ENCODE measurements around the gene ADAMTS13.
"Not testable (repeated sequence)": the region's sequence is repeated elsewhere in the genome, so short reads cannot be mapped to it uniquely, and the experiment has no call there.

The ADAMTS13 gene

DNA sequence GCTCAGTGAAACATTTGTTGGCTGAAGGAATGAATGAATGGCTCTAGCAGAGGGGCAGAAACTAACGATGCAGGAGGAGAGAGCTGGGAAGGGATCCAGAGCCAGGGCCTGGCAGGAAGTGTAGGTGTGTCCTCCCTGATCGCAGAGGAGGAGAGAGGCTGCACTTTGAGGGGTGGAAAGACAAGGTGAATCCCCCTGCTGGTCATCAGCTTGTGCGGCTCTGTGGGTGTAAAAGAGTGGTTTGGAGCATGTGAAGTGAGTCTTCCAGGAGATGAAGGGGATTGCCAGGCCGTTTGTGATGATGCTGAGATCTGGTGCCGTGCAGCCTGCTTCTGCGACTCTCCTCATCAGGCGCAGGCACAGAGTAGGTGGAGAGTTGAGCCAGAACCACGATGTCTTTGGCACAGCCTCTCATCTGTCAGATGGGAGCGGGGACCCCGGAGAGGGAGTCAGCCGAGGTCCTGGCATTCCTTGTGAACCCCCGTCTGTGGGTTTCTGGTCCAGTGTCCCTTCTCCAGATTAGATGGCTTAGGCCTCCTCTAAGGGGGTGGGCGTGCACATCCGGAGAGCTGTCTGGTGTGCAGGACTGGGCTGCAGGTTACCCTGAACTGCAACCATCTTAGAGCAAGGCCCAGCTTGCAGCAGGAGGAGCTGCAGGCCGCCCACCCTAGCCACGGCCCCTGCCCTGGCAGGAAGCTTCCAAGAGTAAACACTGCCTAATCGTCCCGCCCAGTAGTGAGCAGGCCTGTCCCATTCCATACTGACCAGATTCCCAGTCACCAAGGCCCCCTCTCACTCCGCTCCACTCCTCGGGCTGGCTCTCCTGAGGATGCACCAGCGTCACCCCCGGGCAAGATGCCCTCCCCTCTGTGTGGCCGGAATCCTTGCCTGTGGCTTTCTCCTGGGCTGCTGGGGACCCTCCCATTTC, at the start of gene ADAMTS13:
TSS of gene ADAMTS13 (plus strand) at position 753 of the 928 bp plus-strand sequence. CDS start at position 830, 77 bp downstream.
- no peaks in the 10 kb centered on the region for H3K27me3 ChIP-seq (ENCODE audit: control insufficient read depth, insufficient read depth, low read length)
- H3K4me1 ChIP-seq (ENCODE audit: control insufficient read depth, low read depth, low read length) = peaks cover 5% of the 10 kb centered on the region
- no peak within 1 kb of the TSS for H3K9ac ChIP-seq (ENCODE audit: low read length)
- H3K4me3 ChIP-seq (ENCODE audit: low read length) = no peak within 1 kb of the TSS
- no peaks in the 10 kb centered on the region for H3K9me3 ChIP-seq (ENCODE audit: control insufficient read depth, low read depth, low read length)
- H3K36me3 ChIP-seq (ENCODE audit: control insufficient read depth, low read depth, low read length) = no peaks in the 10 kb centered on the region
- no peak within 1 kb of the TSS for H3K27ac ChIP-seq (ENCODE audit: low read length)

DNA sequence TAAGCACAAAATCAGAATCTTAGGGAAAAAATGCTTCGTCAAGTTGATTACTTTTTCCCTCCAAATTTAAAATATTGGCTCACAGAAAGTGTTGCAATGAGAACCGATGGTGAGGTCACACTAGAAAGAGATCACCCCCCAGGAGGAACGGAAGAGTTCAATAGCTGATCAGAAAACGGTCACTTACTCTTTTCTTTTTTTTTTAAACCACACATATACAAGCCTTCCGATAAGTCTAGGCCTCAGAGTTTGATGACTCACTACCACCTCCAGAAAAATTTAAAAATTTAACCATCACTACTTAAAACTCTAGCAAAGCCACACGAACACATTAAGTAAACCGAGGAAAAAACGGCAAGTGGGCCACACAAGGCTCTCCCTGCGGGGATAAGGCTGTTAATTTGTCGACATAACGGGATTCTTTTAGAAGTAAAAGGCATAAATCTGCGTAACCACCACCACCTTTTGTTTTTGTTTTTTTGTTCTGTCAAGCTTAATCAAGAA, 47.5 kb upstream of the ADAMTS13 start:
- H3K9me3 ChIP-seq (ENCODE audit: control insufficient read depth, low read depth, low read length) = no peaks in the 10 kb centered on the region
- H3K36me3 ChIP-seq (ENCODE audit: control insufficient read depth, low read depth, low read length) = peaks cover 15% of the 10 kb centered on the region
- H3K27ac ChIP-seq (ENCODE audit: low read length) = no peak overlapping the region
- H3K9ac ChIP-seq (ENCODE audit: low read length) = peak overlapping the region; percentile 84
- peaks cover 22% of the 10 kb centered on the region for H3K27me3 ChIP-seq (ENCODE audit: control insufficient read depth, insufficient read depth, low read length)
- peak overlapping the region; percentile 95 for H3K4me3 ChIP-seq (ENCODE audit: low read length)
- H3K4me1 ChIP-seq (ENCODE audit: control insufficient read depth, low read depth, low read length) = peaks cover 8% of the 10 kb centered on the region

DNA sequence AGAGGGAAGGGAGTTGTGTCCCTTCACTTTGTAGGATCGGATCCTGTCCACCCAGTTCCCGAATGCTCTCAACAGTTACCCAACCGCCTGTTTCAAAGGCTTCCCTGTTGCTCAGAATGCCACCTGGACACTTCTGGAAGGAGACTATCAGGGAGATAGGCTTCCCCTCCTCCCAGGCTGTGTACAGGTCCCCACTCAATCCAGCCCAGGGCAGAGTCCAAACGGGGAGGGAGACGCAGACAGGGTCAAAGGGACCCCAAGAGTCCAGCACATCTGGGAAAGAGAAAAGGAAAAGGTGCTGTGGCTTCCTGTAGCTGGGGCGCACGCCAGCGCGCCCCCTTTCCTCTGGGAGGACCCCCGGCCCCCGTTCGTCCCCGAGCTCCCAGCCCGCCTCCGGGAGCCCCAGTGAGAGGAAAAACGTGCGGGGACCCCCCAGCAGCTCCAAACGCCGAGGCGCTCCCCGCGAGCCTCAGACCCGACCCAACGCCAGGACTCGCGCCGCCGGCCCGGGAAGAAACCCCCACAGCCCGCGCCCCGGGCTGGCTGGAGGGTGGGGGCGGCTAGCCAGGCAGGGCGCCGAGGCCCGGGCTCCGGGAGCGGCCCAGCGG, 46.9 kb upstream of the ADAMTS13 start:
- H3K36me3 ChIP-seq (ENCODE audit: control insufficient read depth, low read depth, low read length) = peaks cover 15% of the 10 kb centered on the region
- peak overlapping the region; percentile 84 for H3K9ac ChIP-seq (ENCODE audit: low read length)
- H3K4me1 ChIP-seq (ENCODE audit: control insufficient read depth, low read depth, low read length) = peaks cover 8% of the 10 kb centered on the region
- no peaks in the 10 kb centered on the region for H3K9me3 ChIP-seq (ENCODE audit: control insufficient read depth, low read depth, low read length)
- H3K27me3 ChIP-seq (ENCODE audit: control insufficient read depth, insufficient read depth, low read length) = peaks cover 22% of the 10 kb centered on the region
- H3K27ac ChIP-seq (ENCODE audit: low read length) = no peak overlapping the region
- H3K4me3 ChIP-seq (ENCODE audit: low read length) = peak overlapping the region; percentile 95

GRCh38 chr9:133375724-133376654, 46.2 kb upstream of the ADAMTS13 start, which contains the start of the genes STKLD1 and SURF4:
Gene STKLD1 (plus strand): TSS chr9:133376366. CDS start chr9:133376474, 108 bp downstream.
Gene SURF4 (minus strand): TSS chr9:133376060. CDS start chr9:133375969, 91 bp downstream.
- no peak within 1 kb of the TSS for H3K27ac ChIP-seq (ENCODE audit: low read length)

GRCh38 chr9:133377280-133377679, 44.9 kb upstream of the ADAMTS13 start:
- H3K27me3 ChIP-seq (ENCODE audit: control insufficient read depth, insufficient read depth, low read length) = peaks cover 22% of the 10 kb centered on the region
- not testable (repeated sequence) for H3K27ac ChIP-seq (ENCODE audit: low read length); H3K4me3 ChIP-seq (ENCODE audit: low read length); H3K4me1 ChIP-seq (ENCODE audit: control insufficient read depth, low read depth, low read length); H3K9me3 ChIP-seq (ENCODE audit: control insufficient read depth, low read depth, low read length); H3K36me3 ChIP-seq (ENCODE audit: control insufficient read depth, low read depth, low read length); H3K9ac ChIP-seq (ENCODE audit: low read length)

More at GRCh38 chr9:133375724-133376654, 46.2 kb upstream of the ADAMTS13 start, which contains the start of the genes STKLD1 and SURF4:
- Histone ChIP-seq H3K36me3 (ENCODE audit: control insufficient read depth, low read depth, low read length) (peaks cover 7% of the 10 kb centered on the region), H3K27me3 (ENCODE audit: control insufficient read depth, insufficient read depth, low read length) (peaks cover 22% of the 10 kb centered on the region), H3K9me3 (ENCODE audit: control insufficient read depth, low read depth, low read length) (no peaks in the 10 kb centered on the region), H3K9ac (ENCODE audit: low read length) (peak within 1 kb of the TSS; percentile 84), H3K4me1 (ENCODE audit: control insufficient read depth, low read depth, low read length) (peaks cover 8% of the 10 kb centered on the region), H3K4me3 (ENCODE audit: low read length) (peak within 1 kb of the TSS; percentile 95)

GRCh38 chr9:133377721-133378216, 44.4 kb upstream of the ADAMTS13 start:
- Histone ChIP-seq H3K4me1 (ENCODE audit: control insufficient read depth, low read depth, low read length) (peaks cover 8% of the 10 kb centered on the region), H3K27ac (ENCODE audit: low read length) (no peak overlapping the region)

GRCh38 chr9:133378408-133378962, 43.7 kb upstream of the ADAMTS13 start:
- no peaks in the 10 kb centered on the region for H3K9me3 ChIP-seq (ENCODE audit: control insufficient read depth, low read depth, low read length)
- H3K27ac ChIP-seq (ENCODE audit: low read length) = no peak overlapping the region
- no peak overlapping the region for H3K4me3 ChIP-seq (ENCODE audit: low read length)
- peaks cover 8% of the 10 kb centered on the region for H3K4me1 ChIP-seq (ENCODE audit: control insufficient read depth, low read depth, low read length)
- H3K36me3 ChIP-seq (ENCODE audit: control insufficient read depth, low read depth, low read length) = no peaks in the 10 kb centered on the region
- H3K9ac ChIP-seq (ENCODE audit: low read length) = no peak overlapping the region
- peaks cover 22% of the 10 kb centered on the region for H3K27me3 ChIP-seq (ENCODE audit: control insufficient read depth, insufficient read depth, low read length)

More at GRCh38 chr9:133377721-133378216, 44.4 kb upstream of the ADAMTS13 start:
- H3K9me3 ChIP-seq (ENCODE audit: control insufficient read depth, low read depth, low read length) = no peaks in the 10 kb centered on the region
- H3K4me3 ChIP-seq (ENCODE audit: low read length) = no peak overlapping the region
- H3K36me3 ChIP-seq (ENCODE audit: control insufficient read depth, low read depth, low read length) = peaks cover 3% of the 10 kb centered on the region
- H3K27me3 ChIP-seq (ENCODE audit: control insufficient read depth, insufficient read depth, low read length) = peaks cover 22% of the 10 kb centered on the region
- H3K9ac ChIP-seq (ENCODE audit: low read length) = no peak overlapping the region

DNA sequence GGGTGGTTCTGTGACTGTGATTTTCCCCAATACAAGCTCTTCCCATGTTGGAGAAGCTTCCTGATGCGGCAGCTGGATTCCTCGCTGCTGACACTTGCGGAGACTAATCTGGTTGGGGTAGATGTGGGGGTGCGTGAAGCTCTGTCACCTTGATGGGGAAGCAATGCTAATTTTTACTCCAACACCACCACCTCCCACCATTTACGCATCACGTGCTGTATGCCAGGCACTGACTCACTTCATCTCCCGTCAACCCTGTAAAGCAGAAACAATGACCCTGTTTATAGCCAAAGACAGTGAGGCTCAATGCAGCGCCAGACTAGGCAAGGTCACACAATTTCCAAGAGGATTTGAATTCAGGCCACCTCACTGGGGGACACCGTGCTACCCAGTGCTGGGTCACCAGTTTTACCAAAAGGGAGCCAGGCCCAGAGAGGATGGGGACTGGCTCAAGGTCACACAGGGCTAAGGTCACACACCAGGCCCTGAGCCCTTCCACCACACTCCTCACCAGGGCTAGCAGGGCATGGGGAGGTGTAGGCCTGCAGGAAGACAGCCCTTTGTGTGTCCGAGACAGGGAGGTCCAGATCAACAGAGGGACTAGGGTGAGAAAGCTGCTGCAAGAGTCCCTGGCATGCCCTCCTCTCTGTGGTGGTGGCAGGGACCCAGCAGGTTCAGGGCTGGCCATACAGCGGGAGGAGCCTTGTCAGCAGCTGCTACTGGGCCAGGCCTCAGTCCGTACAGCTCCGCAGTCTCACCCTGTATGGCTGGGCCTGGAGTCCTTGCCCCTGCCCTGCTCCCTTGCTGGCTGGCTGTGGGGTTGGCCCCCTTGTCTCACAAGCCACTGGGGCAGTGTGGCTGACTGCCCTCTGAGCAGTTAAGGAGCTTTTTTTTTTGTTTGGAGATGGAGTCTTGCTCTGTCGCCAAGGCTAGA, 42.7 kb upstream of the ADAMTS13 start:
- H3K4me1 ChIP-seq (ENCODE audit: control insufficient read depth, low read depth, low read length) = peaks cover 8% of the 10 kb centered on the region
- peaks cover 22% of the 10 kb centered on the region for H3K27me3 ChIP-seq (ENCODE audit: control insufficient read depth, insufficient read depth, low read length)
- no peak overlapping the region for H3K27ac ChIP-seq (ENCODE audit: low read length)
- H3K4me3 ChIP-seq (ENCODE audit: low read length) = no peak overlapping the region
- no peak overlapping the region for H3K9ac ChIP-seq (ENCODE audit: low read length)
- H3K36me3 ChIP-seq (ENCODE audit: control insufficient read depth, low read depth, low read length) = no peaks in the 10 kb centered on the region
- H3K9me3 ChIP-seq (ENCODE audit: control insufficient read depth, low read depth, low read length) = no peaks in the 10 kb centered on the region

- H3K4me1 ChIP-seq (ENCODE audit: control insufficient read depth, low read depth, low read length) = peaks cover 3% of the 10 kb centered on the region
- no peak overlapping the region for H3K4me3 ChIP-seq (ENCODE audit: low read length)
- H3K9me3 ChIP-seq (ENCODE audit: control insufficient read depth, low read depth, low read length) = no peaks in the 10 kb centered on the region
- H3K27ac ChIP-seq (ENCODE audit: low read length) = no peak overlapping the region
- no peaks in the 10 kb centered on the region for H3K36me3 ChIP-seq (ENCODE audit: control insufficient read depth, low read depth, low read length)
- H3K27me3 ChIP-seq (ENCODE audit: control insufficient read depth, insufficient read depth, low read length) = peaks cover 22% of the 10 kb centered on the region
- no peak overlapping the region for H3K9ac ChIP-seq (ENCODE audit: low read length)
Observed at GRCh38 chr9:133380734-133381133, 41.4 kb upstream of the ADAMTS13 start.
